Spleen (tissue), 11 donors: ENCODE measurements around the gene TP53. TPM values are rescaled to one million over a fixed set of nuclear protein-coding genes. Genes with fewer than 3 reads are reported as not detected.

ENCODE experiments used
- DNase-seq: peaks from one replicate; pipeline ENCODE4 v3.0.0-alpha.2; 2020
- H3K27ac ChIP-seq, 8 donors: fragments of 200-600 bp; sonication (generic) in 7 of 8; 1 replicate in 4 of 8; 2 replicates in 4 of 8; pipeline versions ENCODE4 v1.5.0 to v1.8.0; 2016 to 2021; ENCODE audit warnings: inconsistent platforms in 4 of 8, mild to moderate bottlenecking in 4 of 8, moderate library complexity in 1 of 8
- H3K27me3 ChIP-seq, 7 donors: fragments of 200-600 bp; sonication (generic) in 6 of 7; replicated peaks in 1 of 7; 1 replicate in 4 of 7; 2 replicates in 3 of 7; pipeline versions ENCODE4 v1.5.0 to v1.8.0; 2016 to 2021; ENCODE audit warnings: inconsistent platforms in 3 of 7, mild to moderate bottlenecking in 1 of 7
- H3K36me3 ChIP-seq, 6 donors: fragments of 200-600 bp; sonication (generic) in 5 of 6; 1 replicate in 4 of 6; 2 replicates in 2 of 6; pipeline versions ENCODE4 v1.5.0 to v1.8.0; 2016 to 2021; ENCODE audit warnings: inconsistent platforms in 2 of 6
- H3K4me1 ChIP-seq, 6 donors: fragments of 200-600 bp; sonication (generic) in 5 of 6; 1 replicate in 3 of 6; 2 replicates in 3 of 6; pipeline versions ENCODE4 v1.5.0 to v1.8.0; 2016 to 2021; ENCODE audit warnings: inconsistent platforms in 3 of 6
- H3K4me3 ChIP-seq, 8 donors: fragments of 200-600 bp; sonication (generic) in 7 of 8; 1 replicate in 4 of 8; 2 replicates in 4 of 8; pipeline versions ENCODE4 v1.5.0 to v1.8.0; 2016 to 2021; ENCODE audit warnings: inconsistent platforms in 4 of 8, mild to moderate bottlenecking in 4 of 8, moderate library complexity in 2 of 8
- H3K9me3 ChIP-seq, 8 donors: fragments of 200-600 bp; sonication (generic) in 7 of 8; 1 replicate in 4 of 8; 2 replicates in 4 of 8; pipeline versions ENCODE4 v1.5.0 to v1.8.0; 2016 to 2021; ENCODE audit warnings: inconsistent platforms in 4 of 8
- POLR2A ChIP-seq, 3 donors: fragments of 450-650 bp; IDR thresholded peaks; one replicate each; pipeline ENCODE4 v1.5.1; 2017; ENCODE audit warnings: antibody characterized with exemption in 3 of 3, mild to moderate bottlenecking in 1 of 3
- POLR2AphosphoS5 ChIP-seq, 3 donors: sonication (generic); formaldehyde crosslinking; IDR thresholded peaks; one replicate each; pipeline ENCODE4 v1.5.1; 2017; ENCODE audit warnings: antibody characterized with exemption in 3 of 3
- WGBS, 5 donors: extraction: QIAGEN DNeasy Blood & Tissue Kit in 3 of 5; methylation state at CpG; one replicate each; pipeline versions ENCODE4 v1.1.5 to v1.1.7; 2013 to 2018; 5-methylcytosine and 5-hydroxymethylcytosine counted together
- intact Hi-C: fragments of 100-400 bp; cut with DNase I; formaldehyde crosslinking; loops from one replicate; pipeline ENCODE4 v1.15.0; 2023; ENCODE audit warnings: low total_unique reads
- polyA plus RNA-seq, 3 donors: library from polyadenylated mRNA; stranded (reverse); fragments of 200-250 nt; gene quantifications; one replicate each; pipeline ENCODE4 v1.2.1, GENCODE V29; 2013
- total RNA-seq, 7 donors: library from RNA; depleted of rRNA in 3 of 7; stranded (reverse); fragments of >200 nt in 3 of 7; fragmentation: NEBNext Ultra II Directional in 4 of 7; extraction: Animal tissue kit (Norgen Biotek cat#: 25700) in 4 of 7; gene quantifications; one replicate each; pipeline versions ENCODE4 v1.1.0 to v1.2.1, GENCODE V29; 2016 to 2021
- TF ChIP-seq, protein P1 (sequence below), 11 experiments: fragments of 200-600 bp in 7 of 11; fragments of 450-650 bp in 4 of 11; sonication (generic) in 4 of 11; IDR thresholded peaks in 8 of 11; conservative IDR thresholded peaks in 3 of 11; 1 replicate in 7 of 11; 2 replicates in 4 of 11; pipeline versions ENCODE4 v1.4.0 to v1.8.0; 2016 to 2021; ENCODE audit warnings: antibody characterized with exemption in 11 of 11, inconsistent platforms in 4 of 11, mild to moderate bottlenecking in 1 of 11
- donor health status: healthy with polysubstance abuse.
- donor health status: DM: no; HTN: no; CAD: no; lungs with moderate emphysema.
- donor health status: DM: no; HTN: no; CAD: no.
- donor health status: Bipolar disorder and iron deficiency.
- donor health status: healthy.
- donor health status: DM: no; HTN: no; CAD: no.
- donor health status: DM: yes; HTN: yes; CAD: no.

Gene TP53
- total and polyA plus RNA-seq, 10 donors = 33.6 to 83.9 (median 44.9) TPM

DNA sequence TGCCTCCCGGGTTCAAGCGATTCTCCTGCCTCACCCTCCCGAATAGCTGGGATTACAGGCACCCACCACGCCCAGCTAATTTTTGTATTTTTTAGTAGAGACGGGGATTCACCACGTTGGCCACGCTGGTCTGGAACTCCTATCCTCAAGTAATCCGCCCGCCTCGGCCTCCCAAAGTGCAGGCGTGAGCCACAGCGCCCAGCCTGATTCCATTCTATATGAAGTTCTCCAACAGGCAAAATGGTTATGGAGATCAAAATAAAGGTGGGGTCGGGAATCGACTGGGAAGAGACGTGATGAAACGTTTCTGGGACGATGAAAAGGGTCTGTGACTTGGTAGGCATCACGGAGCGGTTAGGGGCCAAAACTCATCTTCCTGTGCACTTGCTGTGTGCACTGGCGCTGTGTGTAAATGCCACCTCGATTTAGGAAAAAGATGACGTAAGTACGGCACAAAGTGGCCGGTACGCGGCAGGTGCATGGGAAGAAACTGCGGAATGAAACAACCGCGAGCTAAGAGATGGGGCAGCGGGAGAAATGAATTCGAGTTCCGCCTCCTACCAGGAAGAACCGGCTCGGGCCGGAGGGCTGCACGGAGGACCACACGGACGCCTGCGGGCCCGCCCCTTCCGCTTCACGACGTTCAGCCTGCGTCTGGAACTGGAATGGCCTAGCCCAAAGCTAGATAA, 1.6 kb downstream of the TP53 start:
- Histone ChIP-seq H3K27me3 (no peaks in the 10 kb centered on the region), H3K4me3 (peak overlapping the region; percentile 77 to 97 (median 94)), H3K36me3 (peaks cover 0 to 24% (median 2%) of the 10 kb centered on the region in 6 donors), H3K9me3 (no peaks in the 10 kb centered on the region), H3K4me1 (peaks cover 30 to 74% (median 43%) of the 10 kb centered on the region in 6 donors), H3K27ac (peak overlapping the region; percentile 93 to 98 (median 98))
- TF ChIP-seq POLR2A (IDR thresholded peaks at IDR 0.05) (no peak), POLR2AphosphoS5 (IDR thresholded peaks at IDR 0.05) (peak; percentile 89 to 95 (median 90))
- TF ChIP-seq, protein P1, sequence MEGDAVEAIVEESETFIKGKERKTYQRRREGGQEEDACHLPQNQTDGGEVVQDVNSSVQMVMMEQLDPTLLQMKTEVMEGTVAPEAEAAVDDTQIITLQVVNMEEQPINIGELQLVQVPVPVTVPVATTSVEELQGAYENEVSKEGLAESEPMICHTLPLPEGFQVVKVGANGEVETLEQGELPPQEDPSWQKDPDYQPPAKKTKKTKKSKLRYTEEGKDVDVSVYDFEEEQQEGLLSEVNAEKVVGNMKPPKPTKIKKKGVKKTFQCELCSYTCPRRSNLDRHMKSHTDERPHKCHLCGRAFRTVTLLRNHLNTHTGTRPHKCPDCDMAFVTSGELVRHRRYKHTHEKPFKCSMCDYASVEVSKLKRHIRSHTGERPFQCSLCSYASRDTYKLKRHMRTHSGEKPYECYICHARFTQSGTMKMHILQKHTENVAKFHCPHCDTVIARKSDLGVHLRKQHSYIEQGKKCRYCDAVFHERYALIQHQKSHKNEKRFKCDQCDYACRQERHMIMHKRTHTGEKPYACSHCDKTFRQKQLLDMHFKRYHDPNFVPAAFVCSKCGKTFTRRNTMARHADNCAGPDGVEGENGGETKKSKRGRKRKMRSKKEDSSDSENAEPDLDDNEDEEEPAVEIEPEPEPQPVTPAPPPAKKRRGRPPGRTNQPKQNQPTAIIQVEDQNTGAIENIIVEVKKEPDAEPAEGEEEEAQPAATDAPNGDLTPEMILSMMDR (IDR thresholded peaks at IDR 0.05 in 8 of 11, conservative IDR thresholded peaks at IDR 0.05 in 3 of 11) = peak in 2 of 11 experiments; percentile 15 to 21
- intact Hi-C loops = loop anchor here (10.0 kb wide), 1 partner anchor 61 kb away; the partner anchor contains the start of gene SAT2
- WGBS, 5 donors = 9 to 11% (median 10%) methylated on average over 44 of the region's 44 CpGs
- peak; percentile 97 for DNase-seq

- no peak for DNase-seq
- H3K4me1 ChIP-seq = peaks cover 30 to 70% (median 43%) of the 10 kb centered on the region in 6 donors
- no peaks in the 10 kb centered on the region for H3K9me3 ChIP-seq
- H3K4me3 ChIP-seq = peak overlapping the region; percentile 77 to 97 (median 94)
- TF ChIP-seq POLR2AphosphoS5 (IDR thresholded peaks at IDR 0.05) (no peak), POLR2A (IDR thresholded peaks at IDR 0.05) (no peak)
- TF ChIP-seq, protein P1 (IDR thresholded peaks at IDR 0.05 in 8 of 11, conservative IDR thresholded peaks at IDR 0.05 in 3 of 11) = no peak
- peak overlapping the region; percentile 93 to 98 (median 98) for H3K27ac ChIP-seq
- H3K36me3 ChIP-seq = peaks cover 0 to 18% (median 0%) of the 10 kb centered on the region in 6 donors
- 58 to 67% (median 64%) methylated on average over 15 of the region's 15 CpGs for WGBS, 5 donors
- intact Hi-C loops = loop anchor here (10.0 kb wide), 1 partner anchor 60 kb away; the partner anchor contains the start of gene SAT2
- no peaks in the 10 kb centered on the region for H3K27me3 ChIP-seq
Measured at GRCh38 chr17:7684851-7685532, 2.3 kb downstream of the TP53 start.

GRCh38 chr17:7677388-7678067, 9.8 kb downstream of the TP53 start:
- H3K9me3 ChIP-seq = peaks cover 3 to 16% (median 10%) of the 10 kb centered on the region in 8 donors
- no peak overlapping the region for H3K27ac ChIP-seq
- H3K27me3 ChIP-seq = no peaks in the 10 kb centered on the region
- H3K4me3 ChIP-seq = no peak overlapping the region
- TF ChIP-seq, protein P1 (IDR thresholded peaks at IDR 0.05 in 8 of 11, conservative IDR thresholded peaks at IDR 0.05 in 3 of 11) = no peak
- TF ChIP-seq POLR2A (IDR thresholded peaks at IDR 0.05) (no peak), POLR2AphosphoS5 (IDR thresholded peaks at IDR 0.05) (no peak)
- intact Hi-C loops = no loop called here
- H3K36me3 ChIP-seq = peaks cover 13 to 45% (median 38%) of the 10 kb centered on the region in 6 donors
- peaks cover 0 to 13% (median 0%) of the 10 kb centered on the region in 6 donors for H3K4me1 ChIP-seq
- 84 to 90% (median 86%) methylated on average over 10 of the region's 10 CpGs for WGBS, 5 donors
- no peak for DNase-seq
